Vagina (tissue), 2 donors: ENCODE results near the gene ZNF813. TPM values are rescaled to one million over a fixed set of nuclear protein-coding genes. Genes with fewer than 3 reads are reported as not detected.

Experiments used
- DNase-seq, 2 donors: peaks; one replicate each; pipeline ENCODE4 v3.0.0-alpha.2; 2017; ENCODE audit errors: extremely low spot score in 2 of 2
- H3K27ac ChIP-seq: fragments of 200-600 bp; sonication (generic); one replicate; pipeline ENCODE4 v1.5.1; 2019
- H3K27me3 ChIP-seq: fragments of 200-600 bp; sonication (generic); one replicate; pipeline ENCODE4 v1.5.1; 2019
- H3K36me3 ChIP-seq, 2 donors: fragments of 200-600 bp; sonication (generic); one replicate each; pipeline ENCODE4 v1.5.1; 2017 to 2019
- H3K4me1 ChIP-seq: fragments of 200-600 bp; sonication (generic); one replicate; pipeline ENCODE4 v1.5.1; 2019
- H3K4me3 ChIP-seq, 2 donors: fragments of 200-600 bp; sonication (generic); 1 replicate in 1 of 2; 2 replicates in 1 of 2; pipeline ENCODE4 v1.5.1; 2016 to 2019
- H3K9me3 ChIP-seq: fragments of 200-600 bp; sonication (generic); one replicate; pipeline ENCODE4 v1.5.1; 2019
- POLR2A ChIP-seq, 2 donors: fragments of 450-650 bp; IDR thresholded peaks; one replicate each; pipeline ENCODE4 v1.6.1; 2017; ENCODE audit warnings: antibody characterized with exemption in 2 of 2, mild to moderate bottlenecking in 2 of 2, moderate library complexity in 2 of 2
- POLR2AphosphoS5 ChIP-seq, 2 donors: sonication (generic); formaldehyde crosslinking; IDR thresholded peaks; one replicate each; pipeline ENCODE4 v1.9.0; 2017; ENCODE audit warnings: antibody characterized with exemption in 2 of 2, mild to moderate bottlenecking in 2 of 2, low read depth in 1 of 2; ENCODE audit not compliant: insufficient read depth in 1 of 2
- intact Hi-C: fragments of 100-400 bp; cut with DNase I; formaldehyde crosslinking; loops from one replicate; pipeline ENCODE4 v1.15.1; 2023
- total RNA-seq: library from RNA; depleted of rRNA; stranded (reverse); fragments of >200 nt; gene quantifications from one replicate; pipeline ENCODE4 v1.2.3, GENCODE V29; 2016
- TF ChIP-seq, protein P1 (sequence below), 3 experiments: fragments of 450-650 bp in 2 of 3; fragments of 200-600 bp in 1 of 3; sonication (generic) in 1 of 3; IDR thresholded peaks; one replicate each; pipeline ENCODE4 v1.5.1; 2017 to 2019; ENCODE audit warnings: antibody characterized with exemption in 3 of 3, mild to moderate bottlenecking in 2 of 3, moderate library complexity in 2 of 3

ZNF813 gene
- total RNA-seq, 1 donor from 2014 or later = 4.2 TPM

DNA sequence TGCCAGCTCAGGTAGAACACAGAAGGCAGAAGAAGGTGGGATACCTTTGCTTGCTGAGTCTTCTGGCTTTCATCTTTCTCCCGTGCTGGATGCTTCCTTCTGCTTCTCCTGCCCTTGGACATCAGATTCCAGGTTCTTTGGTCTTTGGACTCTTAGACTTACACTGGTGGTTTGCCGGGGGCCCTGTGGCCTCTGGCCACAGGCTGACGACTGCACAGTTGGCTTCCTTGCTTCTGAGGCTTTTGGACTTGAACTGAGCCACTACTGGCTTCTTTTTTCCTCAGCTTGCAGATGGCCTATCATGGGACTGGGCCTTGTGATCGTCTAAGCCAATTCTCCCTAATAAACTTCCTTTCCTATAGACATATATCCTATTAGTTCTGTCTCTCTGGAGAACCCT, 50.6 kb downstream of the ZNF813 start:
- no peak overlapping the region for H3K27ac ChIP-seq
- TF ChIP-seq POLR2AphosphoS5 (IDR thresholded peaks at IDR 0.05; ENCODE audit: insufficient read depth in 1 of 2, low read depth in 1 of 2) = no peak
- no peak for TF ChIP-seq POLR2A (IDR thresholded peaks at IDR 0.05)
- TF ChIP-seq, protein P1, sequence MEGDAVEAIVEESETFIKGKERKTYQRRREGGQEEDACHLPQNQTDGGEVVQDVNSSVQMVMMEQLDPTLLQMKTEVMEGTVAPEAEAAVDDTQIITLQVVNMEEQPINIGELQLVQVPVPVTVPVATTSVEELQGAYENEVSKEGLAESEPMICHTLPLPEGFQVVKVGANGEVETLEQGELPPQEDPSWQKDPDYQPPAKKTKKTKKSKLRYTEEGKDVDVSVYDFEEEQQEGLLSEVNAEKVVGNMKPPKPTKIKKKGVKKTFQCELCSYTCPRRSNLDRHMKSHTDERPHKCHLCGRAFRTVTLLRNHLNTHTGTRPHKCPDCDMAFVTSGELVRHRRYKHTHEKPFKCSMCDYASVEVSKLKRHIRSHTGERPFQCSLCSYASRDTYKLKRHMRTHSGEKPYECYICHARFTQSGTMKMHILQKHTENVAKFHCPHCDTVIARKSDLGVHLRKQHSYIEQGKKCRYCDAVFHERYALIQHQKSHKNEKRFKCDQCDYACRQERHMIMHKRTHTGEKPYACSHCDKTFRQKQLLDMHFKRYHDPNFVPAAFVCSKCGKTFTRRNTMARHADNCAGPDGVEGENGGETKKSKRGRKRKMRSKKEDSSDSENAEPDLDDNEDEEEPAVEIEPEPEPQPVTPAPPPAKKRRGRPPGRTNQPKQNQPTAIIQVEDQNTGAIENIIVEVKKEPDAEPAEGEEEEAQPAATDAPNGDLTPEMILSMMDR (IDR thresholded peaks at IDR 0.05) = no peak
- no peaks in the 10 kb centered on the region for H3K27me3 ChIP-seq
- no peaks in the 10 kb centered on the region for H3K9me3 ChIP-seq
- no peaks in the 10 kb centered on the region for H3K36me3 ChIP-seq
- no peak overlapping the region for H3K4me3 ChIP-seq
- intact Hi-C loops = no loop called here
- DNase-seq = no peak
- H3K4me1 ChIP-seq = peaks cover 11% of the 10 kb centered on the region

DNA sequence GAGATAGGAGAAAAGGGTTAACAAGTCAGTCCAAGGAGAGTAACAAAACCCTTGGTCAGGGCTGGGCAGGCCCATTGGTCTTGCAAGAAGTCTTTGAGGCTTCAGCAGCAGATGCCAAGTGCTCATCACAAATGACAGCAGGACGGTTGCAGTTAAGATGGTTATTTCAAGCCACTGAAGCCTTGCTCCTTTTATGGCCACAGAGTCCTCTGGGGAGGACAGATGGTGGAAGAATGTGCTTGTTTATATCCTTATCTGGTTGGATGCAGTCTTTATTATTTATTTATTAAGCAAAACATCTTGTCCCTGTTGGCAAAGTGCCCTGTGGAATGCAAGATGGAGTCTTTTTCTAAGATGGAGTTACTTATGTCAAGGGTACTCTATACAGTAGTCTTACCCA, 51.2 kb downstream of the ZNF813 start:
- no peaks in the 10 kb centered on the region for H3K27me3 ChIP-seq
- intact Hi-C loops = no loop called here
- no peaks in the 10 kb centered on the region for H3K36me3 ChIP-seq
- DNase-seq = no peak
- H3K9me3 ChIP-seq = no peaks in the 10 kb centered on the region
- peaks cover 11% of the 10 kb centered on the region for H3K4me1 ChIP-seq
- no peak for TF ChIP-seq POLR2A (IDR thresholded peaks at IDR 0.05)
- TF ChIP-seq, protein P1 (IDR thresholded peaks at IDR 0.05) = no peak
- no peak for TF ChIP-seq POLR2AphosphoS5 (IDR thresholded peaks at IDR 0.05; ENCODE audit: insufficient read depth in 1 of 2, low read depth in 1 of 2)
- H3K27ac ChIP-seq = no peak overlapping the region
- H3K4me3 ChIP-seq = no peak overlapping the region

DNA sequence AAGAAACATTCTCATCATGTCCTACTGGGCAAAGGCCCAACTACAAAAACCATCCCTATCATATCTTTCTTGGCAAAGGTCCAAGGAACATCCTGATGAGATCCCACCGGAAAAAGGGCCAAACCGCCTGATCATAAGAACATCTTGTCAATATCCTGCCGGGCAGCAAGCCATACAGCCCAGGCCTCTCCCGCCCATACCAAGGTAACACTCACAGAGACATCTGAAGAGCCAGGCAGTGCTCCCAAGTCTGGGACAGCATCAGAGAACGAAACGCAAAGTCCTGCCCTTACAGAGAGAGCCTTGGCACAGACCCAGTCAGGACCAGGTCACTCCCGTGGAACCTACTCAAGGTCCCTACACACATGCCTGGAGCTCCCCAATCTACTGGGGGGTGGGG, 51.9 kb downstream of the ZNF813 start:
- Histone ChIP-seq H3K4me1 (peaks cover 11% of the 10 kb centered on the region), H3K27me3 (no peaks in the 10 kb centered on the region), H3K4me3 (no peak overlapping the region), H3K36me3 (no peaks in the 10 kb centered on the region), H3K9me3 (no peaks in the 10 kb centered on the region), H3K27ac (peak overlapping the region; percentile 78)
- TF ChIP-seq POLR2A (IDR thresholded peaks at IDR 0.05) (no peak), POLR2AphosphoS5 (IDR thresholded peaks at IDR 0.05; ENCODE audit: insufficient read depth in 1 of 2, low read depth in 1 of 2) (no peak)
- TF ChIP-seq, protein P1 (IDR thresholded peaks at IDR 0.05) = no peak
- intact Hi-C loops = no loop called here
- no peak for DNase-seq

DNA sequence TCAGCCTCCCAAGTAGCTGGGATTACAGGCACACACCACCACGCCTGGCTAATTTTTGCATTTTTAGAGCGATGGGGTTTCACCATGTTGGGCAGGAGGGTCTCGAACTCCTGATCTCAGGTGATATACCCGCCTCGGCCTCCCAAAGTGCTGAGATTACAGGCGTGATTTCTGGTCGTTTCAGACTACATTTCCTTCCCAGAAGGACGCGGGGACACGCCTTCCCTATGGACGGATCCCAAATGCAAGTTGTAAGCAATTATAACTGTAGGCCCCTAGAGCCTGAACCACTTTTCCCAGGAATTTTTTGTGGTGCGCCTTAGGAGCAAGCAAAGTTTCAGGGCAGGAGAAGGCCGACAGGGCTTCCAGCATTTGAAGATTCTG, 52.6 kb downstream of the ZNF813 start:
- Histone ChIP-seq H3K4me1 (peaks cover 11% of the 10 kb centered on the region), H3K27me3 (no peaks in the 10 kb centered on the region), H3K9me3 (no peaks in the 10 kb centered on the region), H3K4me3 (peak overlapping the region; percentile 50 to 54), H3K27ac (peak overlapping the region; percentile 78), H3K36me3 (no peaks in the 10 kb centered on the region)
- intact Hi-C loops = no loop called here
- no peak for DNase-seq
- TF ChIP-seq POLR2AphosphoS5 (IDR thresholded peaks at IDR 0.05; ENCODE audit: insufficient read depth in 1 of 2, low read depth in 1 of 2) (no peak), POLR2A (IDR thresholded peaks at IDR 0.05) (no peak)
- TF ChIP-seq, protein P1 (IDR thresholded peaks at IDR 0.05) = no peak

DNA sequence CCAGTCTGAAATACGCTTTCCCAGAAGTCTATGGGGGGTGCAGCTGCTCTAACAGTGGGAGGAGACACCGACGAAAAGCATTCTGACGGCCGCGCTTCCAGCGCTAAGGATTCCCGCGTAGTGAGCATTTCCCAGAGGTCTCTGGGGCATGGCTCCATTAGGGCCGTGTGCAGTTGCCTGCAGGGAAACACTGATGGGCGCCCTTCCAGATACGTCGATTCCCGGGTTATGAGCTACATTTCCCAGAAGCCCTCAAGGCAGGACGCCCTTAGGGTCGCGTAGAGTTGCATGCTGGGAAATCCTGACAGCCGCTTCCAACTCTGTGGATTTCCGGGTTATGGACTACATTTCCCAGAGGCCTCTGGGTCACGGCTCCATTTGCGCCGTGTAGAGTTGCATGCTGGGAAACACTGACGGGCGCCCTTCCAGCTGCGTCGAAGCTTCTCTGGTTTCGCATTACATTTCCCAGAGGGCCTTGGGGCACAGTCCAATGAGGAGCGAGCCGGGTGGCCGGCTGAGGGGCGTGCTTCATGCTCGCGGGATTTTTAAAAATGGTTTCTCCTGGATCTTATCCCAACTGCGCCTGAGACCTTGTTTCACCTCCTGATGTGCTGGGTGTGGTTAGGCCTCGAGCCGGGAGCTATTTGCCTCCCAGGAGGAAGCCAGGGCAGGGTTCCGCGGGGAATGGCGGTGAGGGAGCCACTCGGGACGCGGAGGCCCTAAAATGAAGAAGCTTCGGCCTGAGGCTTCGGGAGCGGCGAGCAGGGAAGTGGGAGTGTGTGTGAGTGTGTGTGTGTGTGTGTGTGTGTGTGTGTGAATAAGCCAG, 53.2 kb downstream of the ZNF813 start:
- Histone ChIP-seq H3K27ac (peak overlapping the region; percentile 78), H3K36me3 (no peaks in the 10 kb centered on the region), H3K27me3 (no peaks in the 10 kb centered on the region), H3K4me1 (peaks cover 11% of the 10 kb centered on the region), H3K9me3 (no peaks in the 10 kb centered on the region), H3K4me3 (peak overlapping the region; percentile 50 to 54)
- peak in 1 of 2 donors; percentile 99 for DNase-seq
- intact Hi-C loops = no loop called here
- TF ChIP-seq POLR2AphosphoS5 (IDR thresholded peaks at IDR 0.05; ENCODE audit: insufficient read depth in 1 of 2, low read depth in 1 of 2) = peak; percentile 90 to 100
- no peak for TF ChIP-seq POLR2A (IDR thresholded peaks at IDR 0.05)
